CD4-positive, alpha-beta T cell treated with Interleukin-12 subunit alpha and Interleukin-12 subunit beta, for 1 hour (primary cell): ENCODE data around the gene COL21A1.
A peak's percentile ranks its signal among the peaks of the same experiment; 100 is the strongest.

Experiments
- DNase-seq: peaks from one replicate; pipeline ENCODE4 v3.0.0-alpha.2; 2020

COL21A1 gene

DNA sequence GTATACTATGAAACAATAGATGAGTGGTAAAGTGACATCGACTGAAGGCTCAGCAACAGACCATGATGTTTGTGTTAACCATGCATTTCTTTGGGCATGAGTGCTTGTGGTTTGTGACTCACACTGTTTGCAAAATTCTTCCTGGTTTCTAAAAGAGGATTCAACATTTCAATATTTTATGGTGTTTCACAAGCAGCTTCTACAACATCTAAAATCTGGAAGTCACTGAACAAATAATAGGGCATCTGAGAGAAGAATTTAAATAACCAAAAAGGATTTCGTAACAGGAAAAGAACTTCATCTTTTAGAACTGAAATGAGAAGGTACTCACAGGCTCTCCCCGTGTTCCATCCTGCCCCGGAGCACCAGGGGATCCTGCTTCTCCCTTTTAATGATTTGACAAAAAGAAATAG is 146.2 kb downstream of the COL21A1 start:
- DNase-seq, result no peak

DNA sequence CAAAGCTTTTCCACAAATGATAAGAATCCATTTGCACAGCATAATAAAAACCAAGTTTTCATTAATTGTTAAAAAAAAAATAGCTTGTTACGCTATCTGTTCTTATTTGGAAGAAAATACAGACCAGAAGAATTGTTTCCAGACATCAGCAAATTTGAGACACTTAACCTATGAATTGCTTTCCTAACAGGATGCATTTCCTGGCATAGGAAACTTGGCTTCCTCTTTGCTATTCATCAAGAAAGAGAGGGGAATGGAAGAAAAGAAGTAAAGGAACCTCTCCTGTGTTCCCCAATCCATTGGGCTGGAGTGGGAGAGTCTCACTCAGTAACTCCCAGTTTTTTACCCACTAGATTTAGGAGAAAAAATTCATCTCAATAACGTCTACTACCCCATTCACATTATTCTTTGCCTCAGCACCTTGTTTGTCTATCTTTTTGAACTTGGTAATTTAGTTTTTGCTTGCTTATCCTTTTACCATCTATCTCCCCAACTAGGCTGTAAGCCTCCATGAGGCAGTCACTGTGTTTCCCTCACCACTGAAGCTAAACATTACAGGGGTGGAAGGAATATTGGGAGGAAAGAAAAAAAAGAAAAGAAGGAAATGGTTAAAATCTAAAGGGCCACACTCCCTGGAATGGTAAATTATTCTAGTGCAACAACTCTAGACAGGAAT is 150.3 kb downstream of the COL21A1 start:
- no peak for DNase-seq

DNA sequence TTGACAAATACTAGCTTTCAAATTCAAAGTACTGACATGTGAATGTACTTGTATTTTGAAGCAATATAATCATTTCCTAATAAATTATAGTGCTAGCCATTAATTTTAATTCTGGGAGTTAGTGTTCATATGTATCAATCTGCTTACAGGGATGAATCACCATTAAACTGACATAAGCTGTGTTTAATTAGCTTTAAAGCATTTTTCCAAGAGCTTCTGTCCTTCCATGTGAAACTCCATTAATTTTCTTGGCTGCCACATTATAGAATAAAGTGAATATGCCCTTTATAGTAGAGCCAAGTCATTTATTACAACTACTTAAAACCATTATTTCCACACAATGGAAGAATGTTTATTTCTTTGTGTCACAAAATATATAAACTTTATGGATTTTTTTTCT is 150.8 kb downstream of the COL21A1 start:
- DNase-seq, result no peak

DNA sequence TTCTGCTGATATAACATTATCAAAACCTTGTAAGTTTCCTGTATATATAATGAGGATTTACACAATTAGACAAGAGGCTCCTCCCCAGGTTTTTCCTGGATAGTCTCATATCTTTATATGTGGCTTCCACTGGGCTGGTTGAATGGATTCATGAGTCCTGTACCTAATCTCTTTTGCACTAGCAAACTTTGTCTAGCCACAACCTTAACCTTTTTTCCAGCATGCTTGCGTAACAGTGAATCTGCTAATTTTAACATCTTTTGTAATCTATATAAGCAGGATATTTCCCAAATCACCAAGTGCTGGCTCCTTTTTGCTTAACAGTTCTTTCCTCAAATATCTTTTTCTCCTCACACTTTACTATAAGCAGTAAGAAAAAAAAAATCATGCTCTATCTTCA is 153.6 kb downstream of the COL21A1 start:
- DNase-seq, result no peak

DNA sequence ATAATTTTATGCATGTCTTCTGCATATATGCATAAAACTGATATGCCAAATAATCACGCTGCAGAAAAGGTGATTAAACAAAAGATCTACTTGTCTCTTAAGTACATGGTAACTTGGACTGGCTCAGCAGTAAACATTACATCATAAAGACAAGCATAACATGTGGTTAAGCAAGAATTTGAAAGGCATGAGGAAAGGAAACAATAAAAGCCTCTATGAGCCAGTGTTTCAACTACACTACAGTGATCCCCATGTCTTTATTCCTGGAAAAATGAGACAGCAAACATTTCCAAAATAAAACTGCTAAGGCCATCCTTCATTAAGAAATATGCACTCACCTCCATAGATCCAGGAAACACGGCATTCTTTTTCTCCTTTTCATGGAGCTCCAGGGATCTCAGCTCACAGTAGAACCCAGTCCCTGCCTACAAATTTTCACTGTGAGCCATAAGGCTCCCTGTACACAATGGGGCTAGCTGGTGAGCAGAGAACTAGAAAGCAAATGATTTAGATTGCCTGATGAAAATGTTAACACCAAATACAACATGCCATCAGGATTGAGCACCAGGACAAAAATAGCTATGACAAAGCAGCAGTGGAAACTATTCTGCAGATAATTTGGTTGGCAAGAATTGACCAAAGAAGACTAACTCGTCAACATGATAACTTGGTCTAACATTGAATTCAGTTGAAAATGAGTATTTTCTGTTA is 156.1 kb downstream of the COL21A1 start:
- DNase-seq, result no peak

DNA sequence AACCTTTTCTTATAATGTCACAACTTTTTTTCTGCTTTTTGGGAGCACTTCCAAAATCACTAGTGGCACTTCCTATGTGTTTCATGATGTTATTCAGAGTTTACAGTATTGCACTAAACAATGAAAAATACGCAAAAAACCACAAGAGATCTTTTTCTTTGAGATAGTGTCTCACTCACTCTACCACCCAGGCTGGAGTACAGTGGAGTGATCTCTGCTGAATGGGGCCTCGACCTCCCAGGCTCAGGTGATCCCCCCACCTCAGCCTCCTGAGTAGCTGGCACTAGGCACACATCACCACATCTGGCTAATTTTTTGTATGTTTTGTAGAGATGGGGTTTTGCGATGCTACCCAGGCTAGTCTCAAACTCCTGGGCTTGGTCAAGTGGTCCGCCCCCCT is 158.7 kb downstream of the COL21A1 start:
- DNase-seq, result no peak

DNA sequence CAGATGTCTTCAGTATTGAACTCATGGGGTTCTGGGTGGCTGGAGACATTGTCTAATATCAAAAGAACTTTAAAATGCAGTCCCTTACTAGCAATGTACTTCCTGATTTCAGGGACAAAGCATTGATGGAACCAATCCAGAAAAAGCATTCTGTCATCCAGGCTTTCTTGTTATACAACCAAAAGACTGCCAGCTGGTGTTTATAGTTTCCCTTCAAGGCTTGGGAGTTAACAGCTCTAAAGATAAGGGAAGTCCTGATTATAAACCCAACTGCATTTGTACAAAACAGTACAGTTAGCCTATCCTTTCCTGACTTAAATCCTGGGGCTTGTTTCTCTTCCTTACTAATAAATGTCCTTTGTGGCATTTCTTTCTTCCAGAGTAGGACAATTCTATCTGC is 160.0 kb downstream of the COL21A1 start:
- no peak for DNase-seq

DNA sequence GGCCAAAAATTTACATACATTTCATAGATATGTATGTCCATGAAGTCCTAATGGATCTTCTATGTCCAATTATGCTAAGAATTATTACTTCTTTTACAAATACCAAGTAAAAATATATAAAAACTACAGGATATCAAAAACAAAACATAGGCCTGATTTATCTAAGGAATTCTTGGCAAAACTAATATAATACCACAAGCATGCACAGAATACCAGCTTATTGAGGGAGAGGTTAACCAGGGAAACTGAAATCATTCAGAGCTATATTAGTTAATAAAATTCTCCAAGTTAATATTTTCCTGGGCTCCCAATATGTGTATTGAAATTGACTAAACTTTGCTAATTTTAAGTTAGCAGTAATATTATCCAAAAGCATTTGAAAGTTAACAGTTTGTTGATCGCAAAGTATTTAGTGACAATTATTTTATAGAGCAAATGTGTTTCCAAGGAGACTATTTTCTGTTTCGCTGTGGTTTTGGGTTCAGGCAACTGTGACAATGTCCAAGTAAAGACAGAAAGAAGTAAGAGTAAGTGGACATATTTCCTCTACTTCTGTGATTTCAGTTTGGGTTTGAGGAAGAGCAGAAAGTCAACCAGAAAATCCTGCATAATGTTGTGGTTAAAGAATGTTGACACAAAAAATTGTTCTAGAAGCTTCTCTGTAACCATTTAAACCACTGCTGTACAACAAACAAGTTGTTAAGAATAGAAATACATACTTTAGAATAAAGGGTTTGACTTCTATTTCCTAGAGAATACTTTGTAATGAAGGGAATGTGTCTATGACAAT is 167.4 kb downstream of the COL21A1 start:
- DNase-seq, result no peak

DNA sequence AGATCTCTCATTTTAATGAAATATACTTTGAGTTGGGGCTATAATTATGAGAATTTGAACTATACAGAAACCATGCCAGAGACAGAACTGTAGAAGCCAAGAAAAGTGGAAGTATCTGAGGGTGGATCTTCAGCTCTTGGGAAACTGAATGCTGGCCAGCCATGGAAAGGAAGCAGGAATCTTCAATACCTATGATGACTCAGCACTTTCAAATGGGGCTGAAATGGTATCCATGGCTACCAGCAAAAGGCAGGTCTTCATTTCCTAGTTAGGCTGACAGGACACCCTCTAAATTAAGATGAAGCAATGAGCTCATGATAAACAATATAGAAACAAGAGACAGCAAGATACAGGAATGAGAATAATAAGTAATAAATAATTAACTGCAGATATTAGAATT is 171.3 kb downstream of the COL21A1 start:
- no peak for DNase-seq

DNA sequence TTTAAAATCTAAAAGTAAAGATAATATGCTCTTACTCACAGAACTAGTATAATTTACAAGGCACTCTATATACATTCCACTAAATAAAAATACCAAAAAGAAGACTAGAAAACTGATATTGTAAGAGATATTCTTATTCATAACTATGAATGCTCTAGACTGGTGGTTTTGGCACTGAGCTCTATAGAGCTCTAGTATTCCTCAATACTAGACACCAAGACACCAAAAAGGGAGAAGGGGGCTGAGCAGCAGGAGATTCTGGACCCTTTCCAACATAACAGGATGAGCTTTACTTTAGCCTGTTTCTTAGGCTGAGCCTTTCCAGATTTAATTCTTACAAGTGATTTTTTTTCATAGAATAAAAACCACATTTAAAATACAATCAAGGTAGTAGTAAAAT is 173.6 kb downstream of the COL21A1 start:
- DNase-seq, result no peak

DNA sequence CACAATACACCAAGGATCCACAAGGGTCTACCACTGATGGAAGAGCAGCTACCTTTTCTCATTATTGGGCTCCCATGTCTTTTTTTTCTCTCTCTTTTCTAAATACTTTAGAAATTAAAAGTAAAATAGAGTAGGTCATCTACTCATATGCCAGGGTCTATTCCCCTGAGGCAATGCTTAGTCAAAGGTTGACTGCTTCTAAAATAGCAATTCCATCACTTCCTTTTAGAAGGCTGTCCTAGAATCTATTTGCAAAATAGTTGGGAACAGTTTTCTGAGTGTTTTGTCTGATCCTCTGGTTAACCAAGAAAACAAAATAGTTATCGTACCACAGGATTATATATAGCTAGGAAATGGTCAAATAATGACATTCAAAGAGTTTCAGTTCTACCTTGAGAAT is 174.1 kb downstream of the COL21A1 start:
- DNase-seq, result no peak

DNA sequence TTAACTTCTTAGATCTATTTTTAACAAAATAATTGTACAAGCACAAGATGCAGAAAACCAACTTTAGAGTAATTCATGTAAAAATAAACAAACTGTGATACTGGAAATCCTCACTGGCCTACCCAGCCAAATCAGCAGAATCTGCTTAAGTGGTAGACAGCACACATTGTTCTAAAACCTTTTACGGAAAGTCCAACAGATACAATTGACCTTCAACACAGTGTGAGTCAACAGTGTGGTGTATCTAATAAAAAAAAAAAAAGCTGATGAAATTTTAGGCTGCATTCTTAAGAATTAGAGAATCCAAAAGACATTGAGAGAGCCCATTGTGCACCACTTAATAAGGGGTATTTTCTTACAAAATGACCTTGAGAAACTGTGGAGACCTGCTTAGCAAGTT is 174.5 kb downstream of the COL21A1 start:
- no peak for DNase-seq

DNA sequence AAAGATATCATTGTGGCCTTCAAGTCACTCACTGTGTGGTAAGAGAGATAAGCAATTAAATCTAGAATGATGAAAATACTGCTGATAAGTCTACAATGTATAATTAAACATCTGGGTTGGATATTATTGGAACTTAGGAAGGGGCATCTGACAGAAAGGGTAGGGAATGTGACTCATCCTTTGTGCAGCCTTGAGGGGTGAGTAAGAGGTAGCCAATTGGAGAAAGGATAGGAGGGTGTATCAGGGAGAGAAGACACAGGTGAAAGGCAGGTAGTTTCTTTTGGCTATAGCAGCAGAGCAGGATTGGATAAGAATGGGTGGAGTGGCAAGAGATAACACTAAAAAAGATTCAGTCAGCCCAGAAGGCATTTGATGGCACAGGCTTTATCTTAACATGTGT is 182.0 kb downstream of the COL21A1 start:
- DNase-seq, result no peak

DNA sequence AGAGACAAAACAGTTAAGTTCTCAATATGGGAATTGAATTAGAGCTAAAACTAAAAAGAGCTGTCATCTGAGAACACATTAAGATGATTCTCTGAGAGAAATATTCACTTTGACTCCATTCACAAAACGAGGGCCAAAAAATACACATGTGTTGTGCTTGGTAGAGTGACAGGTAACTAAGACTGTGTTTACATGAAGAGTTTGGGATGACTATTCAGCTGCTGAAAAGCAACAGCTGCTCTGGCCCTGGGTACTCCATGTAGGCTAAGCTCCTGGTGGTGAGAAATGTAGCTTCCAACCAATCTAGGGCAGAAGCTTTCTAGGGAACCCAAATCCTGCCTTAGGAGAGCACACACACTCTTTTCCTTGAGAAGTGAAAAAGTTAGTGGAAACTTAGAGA is 184.5 kb downstream of the COL21A1 start:
- DNase-seq, result no peak

DNA sequence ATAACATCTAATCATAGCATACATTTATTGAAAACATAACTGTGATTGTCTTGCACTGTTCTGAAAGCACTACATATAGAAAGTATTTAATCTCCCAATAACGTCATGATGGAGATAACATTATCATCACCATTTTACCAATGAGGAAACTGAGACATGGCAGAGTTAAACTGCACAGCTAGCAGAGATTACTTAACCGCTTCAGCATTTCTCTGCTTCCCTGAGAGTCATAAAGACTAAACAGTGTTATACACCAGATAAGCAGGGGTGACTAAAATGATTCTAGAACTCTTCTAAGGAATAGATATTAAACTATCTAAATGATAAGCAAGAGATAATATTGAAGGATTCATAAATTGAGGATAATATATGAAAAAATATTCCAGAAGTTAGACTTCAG is 188.7 kb downstream of the COL21A1 start:
- DNase-seq, result no peak

DNA sequence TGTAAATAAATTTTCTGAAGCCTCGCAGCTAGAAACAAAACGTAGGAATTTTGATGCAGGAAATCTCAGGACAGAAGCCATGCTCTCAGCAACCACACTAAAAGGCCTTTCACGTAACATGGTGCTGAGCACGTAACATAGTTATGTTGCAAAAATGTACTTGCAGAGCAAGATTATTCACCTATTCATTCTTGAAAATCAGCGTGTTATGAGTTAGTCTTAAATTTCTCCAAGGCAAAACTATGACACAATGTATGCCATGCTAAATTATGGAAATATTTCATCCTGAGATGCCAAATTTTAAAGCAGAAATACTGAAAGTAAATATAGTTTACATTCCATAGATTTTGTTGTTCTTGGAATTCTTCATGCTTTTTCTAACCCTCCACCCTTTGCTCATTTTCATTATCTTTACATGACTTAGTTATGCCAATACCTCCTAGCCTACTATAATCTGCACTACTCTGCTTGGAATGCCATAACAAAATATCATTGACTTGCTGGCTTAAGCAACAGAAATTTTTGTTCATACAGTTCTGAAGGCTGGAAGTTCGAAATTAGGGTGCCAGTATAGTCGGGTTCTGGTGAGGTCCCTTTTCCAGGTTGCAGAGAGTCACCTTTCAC is 192.2 kb downstream of the COL21A1 start:
- no peak for DNase-seq

DNA sequence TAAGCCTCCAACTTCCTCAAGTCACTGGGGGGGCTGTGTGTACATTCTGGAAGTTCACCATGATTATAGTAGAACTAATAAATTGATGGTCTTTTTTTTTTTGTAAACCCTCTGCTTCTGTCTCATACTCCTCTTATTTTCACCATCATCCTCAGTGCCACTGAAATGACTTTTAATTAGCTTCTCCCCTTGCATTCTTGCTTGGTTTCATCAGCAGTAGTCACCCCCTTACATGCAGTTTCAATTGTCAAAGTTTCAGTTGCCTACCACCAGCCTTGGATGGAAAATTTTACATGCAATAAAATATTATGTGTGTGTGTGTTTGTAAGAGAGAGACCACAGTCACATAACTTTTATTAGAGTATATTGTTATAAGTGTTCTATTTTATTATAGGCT is 196.2 kb downstream of the COL21A1 start:
- DNase-seq, result no peak

DNA sequence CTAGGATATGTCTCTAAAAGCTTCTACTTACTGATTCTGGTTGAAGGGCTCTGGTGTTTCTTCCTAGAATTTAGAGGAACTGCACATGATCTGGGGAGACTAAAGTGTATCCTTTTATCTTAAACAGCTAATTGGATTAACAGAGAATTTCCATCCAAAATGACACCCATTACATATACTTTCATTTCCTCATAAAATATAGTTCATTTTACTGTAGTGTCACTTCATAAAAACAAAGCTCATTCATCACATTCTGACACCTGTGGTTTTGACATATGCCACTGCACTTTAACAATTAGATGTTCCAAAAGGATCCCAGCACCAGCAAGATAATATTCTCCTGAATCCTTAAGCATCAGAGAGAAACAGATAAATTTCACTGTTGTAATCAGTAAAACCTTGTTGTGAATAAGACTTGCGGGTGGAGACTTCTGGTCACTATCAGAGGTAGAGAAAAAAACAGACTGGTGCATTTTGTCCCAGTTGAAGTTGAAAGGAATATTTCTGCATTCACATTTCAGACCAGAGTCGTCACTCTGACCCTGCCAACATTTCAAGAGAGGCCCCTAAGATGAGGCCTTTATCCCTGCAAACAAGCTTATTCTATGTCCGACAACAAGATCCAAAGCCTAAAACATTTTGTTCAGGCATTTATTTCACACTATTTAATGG is 196.7 kb downstream of the COL21A1 start:
- DNase-seq, result no peak

DNA sequence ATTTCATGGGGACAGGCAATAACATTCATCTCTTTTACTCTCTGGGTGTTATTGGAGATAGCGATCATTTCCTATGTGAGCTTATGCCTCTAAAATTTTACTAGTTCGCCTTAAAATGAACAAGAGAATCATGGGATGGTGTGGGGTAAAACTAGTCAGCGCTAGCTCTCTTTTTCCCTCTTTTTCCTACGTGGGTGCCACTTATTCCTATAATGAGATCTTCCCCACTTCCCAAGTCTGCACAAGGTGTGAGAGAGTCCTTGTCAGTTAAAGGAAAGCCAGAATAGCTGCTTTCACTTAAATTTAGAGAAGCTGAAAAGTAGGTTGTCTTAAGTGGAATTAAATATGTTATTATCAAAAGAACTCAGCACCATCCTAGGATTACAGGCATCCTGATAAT is 198.8 kb downstream of the COL21A1 start:
- DNase-seq, result no peak

DNA sequence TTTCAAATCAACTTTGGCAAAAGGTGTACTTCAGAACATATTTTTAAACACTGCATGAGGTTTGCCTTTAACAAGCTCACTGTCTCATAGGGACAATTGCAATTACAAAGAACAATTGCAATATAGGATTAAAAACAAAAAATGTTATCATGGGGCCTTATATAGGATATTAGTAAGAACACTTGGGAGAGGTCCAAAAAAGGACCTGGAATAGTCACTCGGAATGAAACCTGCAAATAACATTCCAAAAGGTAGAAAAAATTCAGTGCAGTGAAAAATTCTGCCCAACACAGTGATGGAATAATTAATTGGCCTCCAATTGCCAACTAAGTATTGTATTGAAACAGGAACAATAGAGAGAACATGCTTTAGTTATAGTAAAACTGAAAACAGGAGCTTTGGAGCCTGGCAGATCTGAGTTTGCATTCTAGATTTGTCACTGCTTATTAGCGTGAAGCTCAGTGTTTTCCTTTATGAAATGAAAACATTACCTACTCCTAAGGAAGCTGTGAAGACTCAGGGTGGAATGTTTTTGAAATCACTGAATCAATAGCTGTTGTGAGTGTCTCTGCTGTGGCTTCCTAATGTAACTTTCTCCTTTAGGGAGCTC is 199.3 kb downstream of the COL21A1 start:
- DNase-seq, result no peak

DNA sequence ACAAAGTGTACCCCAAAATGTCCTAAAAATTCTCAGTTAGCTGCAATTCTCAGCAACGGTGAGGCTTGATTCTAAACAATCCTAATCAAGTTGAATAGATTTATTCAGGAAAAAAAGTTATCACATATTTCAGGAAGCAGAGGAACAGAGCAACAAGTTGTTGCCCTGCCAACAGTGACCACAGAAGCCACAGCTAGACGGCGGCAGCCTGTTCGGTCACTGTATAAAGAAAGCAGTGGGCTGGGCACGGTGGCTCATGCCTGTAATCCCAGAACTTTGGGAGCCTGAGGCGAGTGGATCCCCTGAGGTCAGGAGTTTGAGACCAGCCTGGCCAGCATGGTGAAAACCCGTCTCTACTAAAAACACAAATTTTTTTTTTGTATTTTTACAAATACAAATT is 200.8 kb downstream of the COL21A1 start:
- peak; percentile 0 for DNase-seq

DNA sequence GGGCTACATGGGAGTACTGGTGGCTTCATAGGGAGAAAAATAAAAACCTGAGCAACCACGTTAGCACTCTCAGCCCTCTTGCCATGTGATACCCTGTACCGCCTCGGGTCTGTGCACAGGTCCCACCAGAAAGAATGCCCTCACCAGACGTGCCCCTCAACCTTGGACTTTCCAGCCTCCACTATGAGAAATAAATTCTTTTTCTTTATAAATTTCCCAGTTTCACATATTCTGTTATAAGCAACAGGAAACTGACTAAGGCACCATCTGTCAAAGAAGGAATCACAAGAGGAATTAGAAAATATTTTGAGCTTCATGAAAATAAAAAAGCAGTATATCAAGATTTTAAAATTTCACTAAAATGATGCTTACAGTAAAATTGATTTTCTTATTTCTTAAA is 203.6 kb downstream of the COL21A1 start:
- DNase-seq, result no peak

DNA sequence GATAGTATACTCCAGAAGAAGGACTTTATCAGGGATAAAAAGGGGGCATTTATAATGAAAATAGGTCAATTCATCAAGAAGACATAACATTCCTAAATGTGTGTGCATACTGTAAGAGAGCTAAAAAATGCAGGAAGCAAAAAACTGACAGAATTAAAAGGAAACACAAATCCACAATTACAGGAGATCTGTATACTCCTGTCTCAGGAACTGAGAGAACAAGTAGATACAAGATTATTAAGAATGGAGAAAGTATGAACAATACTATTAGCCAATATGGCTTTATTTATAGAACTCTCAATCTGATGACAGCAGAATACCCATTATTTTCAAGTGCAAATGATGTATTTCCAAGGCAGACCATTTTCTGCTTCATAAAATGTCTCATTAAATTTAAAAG is 204.3 kb downstream of the COL21A1 start:
- DNase-seq, result no peak
